ENCODE data around the gene AUH. TPM values are rescaled to one million over a fixed set of nuclear protein-coding genes. Genes with fewer than 3 reads are reported as not detected.

AUH gene
- total RNA-seq, 1 donor from 2014 or later: 14.6 TPM

GRCh38 chr9:91316093-91316492 is 45.6 kb downstream of the AUH start:
- H3K4me3 Mint-ChIP-seq (ENCODE audit: unreplicated experiment): no peak overlapping the region
- peaks cover 17% of the 10 kb centered on the region for H3K36me3 Mint-ChIP-seq (ENCODE audit: unreplicated experiment)
- H3K27ac Mint-ChIP-seq (ENCODE audit: unreplicated experiment): no peak overlapping the region
- H3K9me3 Mint-ChIP-seq (ENCODE audit: unreplicated experiment): no peaks in the 10 kb centered on the region
- H3K27me3 Mint-ChIP-seq (ENCODE audit: unreplicated experiment): no peaks in the 10 kb centered on the region
- no peaks in the 10 kb centered on the region for H3K4me1 Mint-ChIP-seq (ENCODE audit: unreplicated experiment)
- no peak for TF ChIP-seq CTCF (IDR thresholded peaks at IDR 0.05)
- no peak for DNase-seq (ENCODE audit: extremely low spot score, unreplicated experiment)

- H3K4me1 Mint-ChIP-seq (ENCODE audit: unreplicated experiment): no peaks in the 10 kb centered on the region
- DNase-seq (ENCODE audit: extremely low spot score, unreplicated experiment): no peak
- TF ChIP-seq CTCF (IDR thresholded peaks at IDR 0.05): no peak
- H3K27ac Mint-ChIP-seq (ENCODE audit: unreplicated experiment): no peak overlapping the region
- H3K36me3 Mint-ChIP-seq (ENCODE audit: unreplicated experiment): peaks cover 19% of the 10 kb centered on the region
- H3K27me3 Mint-ChIP-seq (ENCODE audit: unreplicated experiment): no peaks in the 10 kb centered on the region
- H3K9me3 Mint-ChIP-seq (ENCODE audit: unreplicated experiment): no peaks in the 10 kb centered on the region
- H3K4me3 Mint-ChIP-seq (ENCODE audit: unreplicated experiment): no peak overlapping the region
These were observed 46.5 kb downstream of the AUH start for GRCh38 chr9:91315191-91315590.

- H3K4me3 Mint-ChIP-seq (ENCODE audit: unreplicated experiment): no peak overlapping the region
- no peak for DNase-seq (ENCODE audit: extremely low spot score, unreplicated experiment)
- H3K27ac Mint-ChIP-seq (ENCODE audit: unreplicated experiment): no peak overlapping the region
- no peaks in the 10 kb centered on the region for H3K9me3 Mint-ChIP-seq (ENCODE audit: unreplicated experiment)
- no peak for TF ChIP-seq CTCF (IDR thresholded peaks at IDR 0.05)
- peaks cover 19% of the 10 kb centered on the region for H3K36me3 Mint-ChIP-seq (ENCODE audit: unreplicated experiment)
- no peaks in the 10 kb centered on the region for H3K27me3 Mint-ChIP-seq (ENCODE audit: unreplicated experiment)
- H3K4me1 Mint-ChIP-seq (ENCODE audit: unreplicated experiment): no peaks in the 10 kb centered on the region
These were observed 48.9 kb downstream of the AUH start for GRCh38 chr9:91312717-91313325.

GRCh38 chr9:91310037-91310436 is 51.7 kb downstream of the AUH start:
- no peak for TF ChIP-seq CTCF (IDR thresholded peaks at IDR 0.05)
- H3K27ac Mint-ChIP-seq (ENCODE audit: unreplicated experiment): no peak overlapping the region
- H3K27me3 Mint-ChIP-seq (ENCODE audit: unreplicated experiment): no peaks in the 10 kb centered on the region
- no peak overlapping the region for H3K4me3 Mint-ChIP-seq (ENCODE audit: unreplicated experiment)
- H3K9me3 Mint-ChIP-seq (ENCODE audit: unreplicated experiment): no peaks in the 10 kb centered on the region
- DNase-seq (ENCODE audit: extremely low spot score, unreplicated experiment): no peak
- H3K36me3 Mint-ChIP-seq (ENCODE audit: unreplicated experiment): peaks cover 12% of the 10 kb centered on the region
- H3K4me1 Mint-ChIP-seq (ENCODE audit: unreplicated experiment): peaks cover 2% of the 10 kb centered on the region

- no peak for DNase-seq (ENCODE audit: extremely low spot score, unreplicated experiment)
- peaks cover 7% of the 10 kb centered on the region for H3K4me1 Mint-ChIP-seq (ENCODE audit: unreplicated experiment)
- no peak overlapping the region for H3K27ac Mint-ChIP-seq (ENCODE audit: unreplicated experiment)
- H3K27me3 Mint-ChIP-seq (ENCODE audit: unreplicated experiment): no peaks in the 10 kb centered on the region
- H3K9me3 Mint-ChIP-seq (ENCODE audit: unreplicated experiment): no peaks in the 10 kb centered on the region
- no peak for TF ChIP-seq CTCF (IDR thresholded peaks at IDR 0.05)
- peaks cover 12% of the 10 kb centered on the region for H3K36me3 Mint-ChIP-seq (ENCODE audit: unreplicated experiment)
- no peak overlapping the region for H3K4me3 Mint-ChIP-seq (ENCODE audit: unreplicated experiment)
These were observed 53.5 kb downstream of the AUH start for GRCh38 chr9:91308191-91308590.
